Measurements from ENCODE around the gene RAPGEF5.

The RAPGEF5 gene

GRCh38 chr7:22373388-22373787, 16.4 kb upstream of the RAPGEF5 start:
- no peak for DNase-seq
- Histone ChIP-seq H3K23ac (ENCODE audit: low read length) (no peak overlapping the region), H2BK120ac (ENCODE audit: insufficient read depth, low read length, poor library complexity) (no peak overlapping the region), H3K4me2 (ENCODE audit: low read length) (no peak overlapping the region), H3K79me2 (ENCODE audit: control insufficient read depth, insufficient read depth, low read length, poor library complexity) (no peaks in the 10 kb centered on the region), H3K9me3 (ENCODE audit: insufficient read depth, low read depth, low read length) (no peaks in the 10 kb centered on the region), H3K36me3 (ENCODE audit: control insufficient read depth in 1 of 2, insufficient read depth in 2 of 2, low read length in 2 of 2) (no peaks in the 10 kb centered on the region), H3K14ac (ENCODE audit: low read length) (no peak overlapping the region), H2AK5ac (ENCODE audit: low read length) (no peak overlapping the region), H3K27ac (ENCODE audit: low read depth, low read length) (no peak overlapping the region), H3K9ac (ENCODE audit: low read length) (no peak overlapping the region), H3K4me1 (ENCODE audit: control insufficient read depth in 1 of 2, insufficient read depth in 2 of 2, low read length in 2 of 2) (peaks cover 6 to 7% of the 10 kb centered on the region in 2 experiments), H4K12ac (ENCODE audit: low read depth, low read length) (no peak overlapping the region), H2AFZ (ENCODE audit: insufficient read depth, low read length, poor library complexity) (no peak overlapping the region), H2BK12ac (ENCODE audit: low read length) (no peak overlapping the region), H3K79me1 (ENCODE audit: low read length) (no peaks in the 10 kb centered on the region), H2BK5ac (ENCODE audit: low read depth, low read length, poor library complexity) (no peak overlapping the region), H3K27me3 (ENCODE audit: insufficient read depth, low read length) (no peaks in the 10 kb centered on the region), H3K4me3 (ENCODE audit: low read depth, low read length) (no peak overlapping the region), H3K18ac (ENCODE audit: low read length) (no peak overlapping the region), H4K91ac (ENCODE audit: low read depth, low read length) (no peak overlapping the region), H3K4ac (ENCODE audit: low read depth, low read length) (no peak overlapping the region), H4K8ac (ENCODE audit: low read depth, low read length) (no peak overlapping the region)
- WGBS (ENCODE audit: extremely low coverage, insufficient coverage, insufficient read length), result no CpG with 5 or more reads among the region's 3 CpGs

- Histone ChIP-seq H2BK120ac (ENCODE audit: insufficient read depth, low read length, poor library complexity) (no peak overlapping the region), H3K23ac (ENCODE audit: low read length) (no peak overlapping the region), H3K4ac (ENCODE audit: low read depth, low read length) (no peak overlapping the region), H3K4me3 (ENCODE audit: low read depth, low read length) (no peak overlapping the region), H4K8ac (ENCODE audit: low read depth, low read length) (no peak overlapping the region), H4K12ac (ENCODE audit: low read depth, low read length) (no peak overlapping the region), H4K91ac (ENCODE audit: low read depth, low read length) (no peak overlapping the region), H3K27me3 (ENCODE audit: insufficient read depth, low read length) (no peaks in the 10 kb centered on the region), H3K4me2 (ENCODE audit: low read length) (no peak overlapping the region), H3K9ac (ENCODE audit: low read length) (no peak overlapping the region), H2BK5ac (ENCODE audit: low read depth, low read length, poor library complexity) (no peak overlapping the region), H3K79me1 (ENCODE audit: low read length) (no peaks in the 10 kb centered on the region), H3K14ac (ENCODE audit: low read length) (no peak overlapping the region), H2AFZ (ENCODE audit: insufficient read depth, low read length, poor library complexity) (peak overlapping the region; percentile 52), H3K9me3 (ENCODE audit: insufficient read depth, low read depth, low read length) (no peaks in the 10 kb centered on the region), H3K79me2 (ENCODE audit: control insufficient read depth, insufficient read depth, low read length, poor library complexity) (no peaks in the 10 kb centered on the region), H3K27ac (ENCODE audit: low read depth, low read length) (no peak overlapping the region), H3K36me3 (ENCODE audit: control insufficient read depth in 1 of 2, insufficient read depth in 2 of 2, low read length in 2 of 2) (no peaks in the 10 kb centered on the region), H3K4me1 (ENCODE audit: control insufficient read depth in 1 of 2, insufficient read depth in 2 of 2, low read length in 2 of 2) (peaks cover 2 to 7% of the 10 kb centered on the region in 2 experiments), H3K18ac (ENCODE audit: low read length) (no peak overlapping the region), H2BK12ac (ENCODE audit: low read length) (no peak overlapping the region), H2AK5ac (ENCODE audit: low read length) (no peak overlapping the region)
- DNase-seq, result no peak
- no CpG with 5 or more reads among the region's 6 CpGs for whole genome bisulfite sequencing (ENCODE audit: extremely low coverage, insufficient coverage, insufficient read length)
These were observed 15.9 kb upstream of the RAPGEF5 start for GRCh38 chr7:22372863-22373262.

GRCh38 chr7:22371878-22372277, 14.9 kb upstream of the RAPGEF5 start:
- Histone ChIP-seq H2BK120ac (ENCODE audit: insufficient read depth, low read length, poor library complexity) (no peak overlapping the region), H3K4ac (ENCODE audit: low read depth, low read length) (no peak overlapping the region), H3K9me3 (ENCODE audit: insufficient read depth, low read depth, low read length) (no peaks in the 10 kb centered on the region), H3K36me3 (ENCODE audit: control insufficient read depth in 1 of 2, insufficient read depth in 2 of 2, low read length in 2 of 2) (no peaks in the 10 kb centered on the region), H3K4me1 (ENCODE audit: control insufficient read depth in 1 of 2, insufficient read depth in 2 of 2, low read length in 2 of 2) (peaks cover 2 to 7% of the 10 kb centered on the region in 2 experiments), H2AFZ (ENCODE audit: insufficient read depth, low read length, poor library complexity) (no peak overlapping the region), H4K8ac (ENCODE audit: low read depth, low read length) (no peak overlapping the region), H3K79me2 (ENCODE audit: control insufficient read depth, insufficient read depth, low read length, poor library complexity) (no peaks in the 10 kb centered on the region), H2BK5ac (ENCODE audit: low read depth, low read length, poor library complexity) (no peak overlapping the region), H4K12ac (ENCODE audit: low read depth, low read length) (no peak overlapping the region), H2BK12ac (ENCODE audit: low read length) (no peak overlapping the region), H4K91ac (ENCODE audit: low read depth, low read length) (no peak overlapping the region), H3K4me3 (ENCODE audit: low read depth, low read length) (no peak overlapping the region), H3K27ac (ENCODE audit: low read depth, low read length) (no peak overlapping the region), H3K79me1 (ENCODE audit: low read length) (no peaks in the 10 kb centered on the region), H3K27me3 (ENCODE audit: insufficient read depth, low read length) (no peaks in the 10 kb centered on the region), H3K14ac (ENCODE audit: low read length) (no peak overlapping the region), H3K9ac (ENCODE audit: low read length) (no peak overlapping the region), H3K23ac (ENCODE audit: low read length) (no peak overlapping the region), H3K18ac (ENCODE audit: low read length) (no peak overlapping the region), H2AK5ac (ENCODE audit: low read length) (no peak overlapping the region), H3K4me2 (ENCODE audit: low read length) (no peak overlapping the region)
- DNase-seq, result no peak

GRCh38 chr7:22364900-22365299, 7.9 kb upstream of the RAPGEF5 start:
- Histone ChIP-seq H2AK5ac (ENCODE audit: low read length) (no peak overlapping the region), H3K14ac (ENCODE audit: low read length) (no peak overlapping the region), H3K4me1 (ENCODE audit: control insufficient read depth in 1 of 2, insufficient read depth in 2 of 2, low read length in 2 of 2) (no peaks in the 10 kb centered on the region), H2AFZ (ENCODE audit: insufficient read depth, low read length, poor library complexity) (no peak overlapping the region), H3K4me2 (ENCODE audit: low read length) (no peak overlapping the region), H3K79me1 (ENCODE audit: low read length) (no peaks in the 10 kb centered on the region), H3K36me3 (ENCODE audit: control insufficient read depth in 1 of 2, insufficient read depth in 2 of 2, low read length in 2 of 2) (no peaks in the 10 kb centered on the region), H3K9ac (ENCODE audit: low read length) (no peak overlapping the region), H4K91ac (ENCODE audit: low read depth, low read length) (no peak overlapping the region), H2BK12ac (ENCODE audit: low read length) (no peak overlapping the region), H3K18ac (ENCODE audit: low read length) (no peak overlapping the region), H3K4me3 (ENCODE audit: low read depth, low read length) (no peak overlapping the region), H3K9me3 (ENCODE audit: insufficient read depth, low read depth, low read length) (no peaks in the 10 kb centered on the region), H2BK120ac (ENCODE audit: insufficient read depth, low read length, poor library complexity) (no peak overlapping the region), H2BK5ac (ENCODE audit: low read depth, low read length, poor library complexity) (no peak overlapping the region), H4K12ac (ENCODE audit: low read depth, low read length) (no peak overlapping the region), H4K8ac (ENCODE audit: low read depth, low read length) (no peak overlapping the region), H3K79me2 (ENCODE audit: control insufficient read depth, insufficient read depth, low read length, poor library complexity) (no peaks in the 10 kb centered on the region), H3K27ac (ENCODE audit: low read depth, low read length) (no peak overlapping the region), H3K4ac (ENCODE audit: low read depth, low read length) (no peak overlapping the region), H3K27me3 (ENCODE audit: insufficient read depth, low read length) (no peaks in the 10 kb centered on the region), H3K23ac (ENCODE audit: low read length) (no peak overlapping the region)
- no CpG with 5 or more reads among the region's 2 CpGs for WGBS (ENCODE audit: extremely low coverage, insufficient coverage, insufficient read length)
- no peak for DNase-seq

All from trophoblast cell (in vitro differentiated cells and primary cell).